H9 (cell line): ENCODE measurements around the gene WWC2. TPM values are rescaled to one million over a fixed set of nuclear protein-coding genes. Genes with fewer than 3 reads are reported as not detected.

Source experiments
- DNase-seq: peaks from one replicate; pipeline ENCODE4 v3.0.0-alpha.2; 2017
- H2AFZ ChIP-seq: one replicate; pipeline ENCODE4 v1.6.1; 2013; ENCODE audit warnings: mild to moderate bottlenecking, low read length, control low read depth, moderate library complexity
- H2AK5ac ChIP-seq: 2 replicates; pipeline ENCODE4 v1.6.1; 2013; ENCODE audit warnings: low read length, control low read depth, mixed read lengths; ENCODE audit not compliant: insufficient read length
- H2BK120ac ChIP-seq: one replicate; pipeline ENCODE4 v1.6.1; 2013; ENCODE audit warnings: low read depth, mild to moderate bottlenecking, low read length, control low read depth, inconsistent platforms; ENCODE audit not compliant: poor library complexity, severe bottlenecking
- H2BK12ac ChIP-seq: 2 replicates; pipeline ENCODE4 v1.6.1; 2013; ENCODE audit warnings: low read length, control low read depth, mixed read lengths, low read depth; ENCODE audit not compliant: insufficient read length
- H2BK15ac ChIP-seq: 2 replicates; pipeline ENCODE4 v1.6.1; 2013; ENCODE audit warnings: low read depth, low read length, control low read depth
- H2BK20ac ChIP-seq: one replicate; pipeline ENCODE4 v1.6.1; 2013; ENCODE audit warnings: low read depth, mild to moderate bottlenecking, low read length, control low read depth, inconsistent platforms; ENCODE audit not compliant: poor library complexity, severe bottlenecking
- H2BK5ac ChIP-seq: 2 replicates; pipeline ENCODE4 v1.6.1; 2013; ENCODE audit warnings: low read length, control low read depth, mixed read lengths; ENCODE audit not compliant: insufficient read length
- H3K14ac ChIP-seq: 2 replicates; pipeline ENCODE4 v1.6.1; 2013; ENCODE audit warnings: low read length, control low read depth; ENCODE audit not compliant: insufficient read depth
- H3K18ac ChIP-seq: 2 replicates; pipeline ENCODE4 v1.6.1; 2013; ENCODE audit warnings: low read depth, mild to moderate bottlenecking, mixed read lengths, low read length, control low read depth; ENCODE audit not compliant: insufficient read length
- H3K23ac ChIP-seq: 2 replicates; pipeline ENCODE4 v1.6.1; 2013; ENCODE audit warnings: low read length, control low read depth, mixed read lengths, low read depth; ENCODE audit not compliant: insufficient read length
- H3K23me2 ChIP-seq: 2 replicates; pipeline ENCODE4 v1.6.1; 2013; ENCODE audit warnings: low read depth, mild to moderate bottlenecking, mixed read lengths, low read length, control low read depth; ENCODE audit not compliant: insufficient read length, poor library complexity, severe bottlenecking
- H3K27ac ChIP-seq: 2 replicates; pipeline ENCODE4 v1.5.1; 2013; ENCODE audit warnings: low read length, control low read depth, mixed read lengths, low read depth; ENCODE audit not compliant: insufficient read length
- H3K27me3 ChIP-seq: 2 replicates; pipeline ENCODE4 v1.6.1; 2013; ENCODE audit warnings: low read length, control low read depth, inconsistent platforms; ENCODE audit not compliant: insufficient read depth
- H3K4ac ChIP-seq: 2 replicates; pipeline ENCODE4 v1.6.1; 2013; ENCODE audit warnings: low read depth, mild to moderate bottlenecking, control low read depth, inconsistent platforms, low read length, moderate library complexity
- H3K4me1 ChIP-seq: 2 replicates; pipeline ENCODE4 v1.6.1; 2013; ENCODE audit warnings: low read length, control low read depth, inconsistent platforms; ENCODE audit not compliant: insufficient read depth
- H3K4me2 ChIP-seq: 2 replicates; pipeline ENCODE4 v1.6.1; 2013; ENCODE audit warnings: low read length, control low read depth, mixed read lengths; ENCODE audit not compliant: insufficient read length, insufficient read depth
- H3K56ac ChIP-seq: 2 replicates; pipeline ENCODE4 v1.6.1; 2013; ENCODE audit warnings: low read depth, mild to moderate bottlenecking, mixed read lengths, low read length, control low read depth; ENCODE audit not compliant: insufficient read length
- H3K79me1 ChIP-seq: 2 replicates; pipeline ENCODE4 v1.6.1; 2013; ENCODE audit warnings: low read depth, mild to moderate bottlenecking, moderate library complexity, low read length, control low read depth, inconsistent platforms; ENCODE audit not compliant: insufficient read depth, poor library complexity, severe bottlenecking
- H3K79me2 ChIP-seq: 2 replicates; pipeline ENCODE4 v1.6.1; 2013; ENCODE audit warnings: low read length, control low read depth, inconsistent platforms; ENCODE audit not compliant: insufficient read depth
- H3K9ac ChIP-seq: 2 replicates; pipeline ENCODE4 v1.6.1; 2013; ENCODE audit warnings: low read length, control low read depth, mixed read lengths; ENCODE audit not compliant: insufficient read length; ENCODE audit errors: extremely low read depth
- H3K9me3 ChIP-seq: one replicate; pipeline ENCODE4 v1.6.1; 2013; ENCODE audit warnings: low read depth, low read length, inconsistent platforms; ENCODE audit not compliant: control insufficient read depth
- H3T11ph ChIP-seq: one replicate; pipeline ENCODE4 v1.6.1; 2013; ENCODE audit warnings: mild to moderate bottlenecking, low read length, control low read depth, inconsistent platforms
- H4K20me1 ChIP-seq: one replicate; pipeline ENCODE4 v1.6.1; 2013; ENCODE audit not compliant: control insufficient read depth, insufficient read length, insufficient read depth
- H4K5ac ChIP-seq: 2 replicates; pipeline ENCODE4 v1.6.1; 2013; ENCODE audit warnings: low read depth, mild to moderate bottlenecking, mixed read lengths, low read length, control low read depth; ENCODE audit not compliant: insufficient read length
- H4K8ac ChIP-seq: replicated peaks from 2 replicates; pipeline ENCODE4 v1.6.1; 2013; ENCODE audit warnings: low read length, control low read depth, mixed read lengths, low read depth; ENCODE audit not compliant: insufficient read length
- H4K91ac ChIP-seq: 2 replicates; pipeline ENCODE4 v1.6.1; 2013; ENCODE audit warnings: low read depth, mild to moderate bottlenecking, moderate library complexity, mixed read lengths, low read length, control low read depth; ENCODE audit not compliant: insufficient read length
- H3K27ac Mint-ChIP-seq, 3 experiments: 2 replicates in 2 of 3; 3 replicates in 1 of 3; pipeline ENCODE4 v1.8.0; 2020 to 2021; ENCODE audit warnings: mixed read lengths in 3 of 3, mild to moderate bottlenecking in 1 of 3, moderate library complexity in 1 of 3
- H3K27me3 Mint-ChIP-seq: 2 replicates; pipeline ENCODE4 v1.8.0; 2021; ENCODE audit warnings: low read depth, mild to moderate bottlenecking, moderate library complexity, mixed read lengths
- H3K36me3 Mint-ChIP-seq, 3 experiments: 2 replicates in 2 of 3; 3 replicates in 1 of 3; pipeline ENCODE4 v1.8.0; 2020 to 2021; ENCODE audit warnings: low read depth in 3 of 3, mixed read lengths in 3 of 3; ENCODE audit not compliant: insufficient read depth in 1 of 3
- H3K4me1 Mint-ChIP-seq, 2 experiments: 2 replicates each; pipeline ENCODE4 v1.8.0; 2020; ENCODE audit warnings: mixed read lengths in 2 of 2
- H3K4me3 Mint-ChIP-seq, 2 experiments: 2 replicates in 1 of 2; 3 replicates in 1 of 2; pipeline ENCODE4 v1.8.0; 2020 to 2021; ENCODE audit warnings: mild to moderate bottlenecking in 2 of 2, mixed read lengths in 2 of 2, moderate library complexity in 1 of 2
- H3K9me3 Mint-ChIP-seq, 2 experiments: 2 replicates in 1 of 2; 3 replicates in 1 of 2; pipeline ENCODE4 v1.8.0; 2020; ENCODE audit warnings: mild to moderate bottlenecking in 2 of 2, mixed read lengths in 2 of 2, moderate library complexity in 1 of 2
- WGBS: extraction: QIAGEN DNeasy Blood & Tissue Kit; methylation state at CpG from one replicate; pipeline ENCODE4 v1.1.7; 2013; ENCODE audit warnings: missing lambda C conversion rate, low lambda C conversion rate, mixed read lengths; ENCODE audit not compliant: insufficient read length; ENCODE audit errors: extremely low coverage; 5-methylcytosine and 5-hydroxymethylcytosine counted together
- total RNA-seq: library from RNA; stranded (reverse); gene quantifications from 2 replicates; pipeline ENCODE4 v1.2.1, GENCODE V29; 2021
- TF ChIP-seq, protein P1 (sequence below): fragments of 200-600 bp; sonication (generic); conservative IDR thresholded peaks from 3 replicates; pipeline ENCODE4 v1.8.0; 2021; ENCODE audit warnings: antibody characterized with exemption, mild to moderate bottlenecking

Gene WWC2
- total RNA-seq, 1 experiment from 2014 or later = 106 TPM

DNA sequence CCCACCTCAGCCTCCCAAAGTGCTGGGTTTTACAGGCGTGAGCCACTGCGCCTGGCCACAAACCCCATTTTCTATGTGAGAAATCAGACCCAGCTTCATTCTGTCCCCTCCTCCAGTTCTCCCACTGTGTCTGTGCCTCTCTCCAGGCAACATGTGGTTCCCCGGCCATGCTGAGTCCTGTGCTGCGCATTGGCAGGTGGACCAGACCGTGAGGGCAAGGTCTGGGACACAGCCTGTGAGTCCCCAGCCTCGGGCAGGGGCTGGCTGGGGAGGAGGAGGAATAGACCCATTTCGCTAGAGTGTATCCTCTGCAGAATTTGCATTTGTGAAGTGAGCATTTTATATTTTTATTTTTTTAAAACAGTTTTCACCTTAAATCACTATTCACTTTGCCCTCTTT is 244.7 kb downstream of the WWC2 start:
- Histone ChIP-seq H3K9me3 (no peaks in the 10 kb centered on the region), H2BK12ac (no peak overlapping the region), H3T11ph (no peak overlapping the region), H2AFZ (no peak overlapping the region), H2BK5ac (no peak overlapping the region), H2BK20ac (no peak overlapping the region), H4K8ac (no peak overlapping the region), H4K20me1 (no peaks in the 10 kb centered on the region), H3K79me2 (no peaks in the 10 kb centered on the region), H3K79me1 (no peaks in the 10 kb centered on the region), H2BK120ac (no peak overlapping the region), H3K4ac (no peak overlapping the region), H4K5ac (no peak overlapping the region), H3K56ac (no peak overlapping the region), H3K18ac (no peak overlapping the region), H3K4me1 (no peaks in the 10 kb centered on the region), H3K4me2 (no peak overlapping the region), H3K27ac (no peak overlapping the region), H3K23ac (no peak overlapping the region), H3K9ac (no peak overlapping the region), H3K23me2 (no peaks in the 10 kb centered on the region), H3K14ac (no peak overlapping the region), H2BK15ac (no peak overlapping the region), H4K91ac (no peak overlapping the region), H3K27me3 (no peaks in the 10 kb centered on the region), H2AK5ac (no peak overlapping the region)
- Mint-ChIP-seq H3K9me3 (no peaks in the 10 kb centered on the region), H3K36me3 (no peaks in the 10 kb centered on the region; a peak in 1 of 7 replicates), H3K27me3 (no peaks in the 10 kb centered on the region; the same call in 1 of the 2 replicates), H3K4me3 (no peak overlapping the region), H3K27ac (no peak overlapping the region), H3K4me1 (no peaks in the 10 kb centered on the region)
- TF ChIP-seq, protein P1, sequence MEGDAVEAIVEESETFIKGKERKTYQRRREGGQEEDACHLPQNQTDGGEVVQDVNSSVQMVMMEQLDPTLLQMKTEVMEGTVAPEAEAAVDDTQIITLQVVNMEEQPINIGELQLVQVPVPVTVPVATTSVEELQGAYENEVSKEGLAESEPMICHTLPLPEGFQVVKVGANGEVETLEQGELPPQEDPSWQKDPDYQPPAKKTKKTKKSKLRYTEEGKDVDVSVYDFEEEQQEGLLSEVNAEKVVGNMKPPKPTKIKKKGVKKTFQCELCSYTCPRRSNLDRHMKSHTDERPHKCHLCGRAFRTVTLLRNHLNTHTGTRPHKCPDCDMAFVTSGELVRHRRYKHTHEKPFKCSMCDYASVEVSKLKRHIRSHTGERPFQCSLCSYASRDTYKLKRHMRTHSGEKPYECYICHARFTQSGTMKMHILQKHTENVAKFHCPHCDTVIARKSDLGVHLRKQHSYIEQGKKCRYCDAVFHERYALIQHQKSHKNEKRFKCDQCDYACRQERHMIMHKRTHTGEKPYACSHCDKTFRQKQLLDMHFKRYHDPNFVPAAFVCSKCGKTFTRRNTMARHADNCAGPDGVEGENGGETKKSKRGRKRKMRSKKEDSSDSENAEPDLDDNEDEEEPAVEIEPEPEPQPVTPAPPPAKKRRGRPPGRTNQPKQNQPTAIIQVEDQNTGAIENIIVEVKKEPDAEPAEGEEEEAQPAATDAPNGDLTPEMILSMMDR = no peak
- WGBS = no CpG with 5 or more reads among the region's 7 CpGs
- DNase-seq = no peak
